ENCODE measurements around the gene UROC1.

DNA sequence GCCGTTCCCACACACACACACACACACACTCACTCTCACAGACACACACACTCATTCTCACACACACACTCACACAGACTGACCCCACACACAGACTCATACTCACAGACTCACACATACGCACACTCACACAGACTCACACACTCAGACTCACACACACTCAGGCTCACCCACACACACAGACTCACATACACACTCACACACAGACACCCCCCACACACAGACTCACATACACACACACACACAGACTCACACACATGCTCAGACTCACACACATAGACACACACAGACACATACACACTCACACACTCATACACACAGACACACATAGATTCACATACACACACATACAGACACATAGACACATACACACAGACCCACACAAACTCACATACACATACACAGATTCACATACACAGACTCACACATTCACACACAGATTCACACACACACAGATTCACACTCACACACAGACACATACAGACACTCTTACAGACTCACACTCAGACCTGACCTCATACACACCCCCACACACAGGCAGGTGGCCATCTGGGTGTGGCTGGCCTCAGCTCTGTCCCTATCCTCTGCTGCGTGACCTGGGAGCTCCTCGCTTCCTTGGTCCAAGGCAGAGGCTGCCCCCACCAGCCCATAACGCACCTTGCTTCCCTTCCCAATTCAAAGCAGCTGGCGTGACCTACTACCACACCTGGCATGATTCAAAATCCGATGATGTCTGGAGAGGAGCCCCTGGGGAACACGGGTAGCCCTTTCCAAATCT, 39.3 kb upstream of the UROC1 start:
- TF ChIP-seq, protein P1, sequence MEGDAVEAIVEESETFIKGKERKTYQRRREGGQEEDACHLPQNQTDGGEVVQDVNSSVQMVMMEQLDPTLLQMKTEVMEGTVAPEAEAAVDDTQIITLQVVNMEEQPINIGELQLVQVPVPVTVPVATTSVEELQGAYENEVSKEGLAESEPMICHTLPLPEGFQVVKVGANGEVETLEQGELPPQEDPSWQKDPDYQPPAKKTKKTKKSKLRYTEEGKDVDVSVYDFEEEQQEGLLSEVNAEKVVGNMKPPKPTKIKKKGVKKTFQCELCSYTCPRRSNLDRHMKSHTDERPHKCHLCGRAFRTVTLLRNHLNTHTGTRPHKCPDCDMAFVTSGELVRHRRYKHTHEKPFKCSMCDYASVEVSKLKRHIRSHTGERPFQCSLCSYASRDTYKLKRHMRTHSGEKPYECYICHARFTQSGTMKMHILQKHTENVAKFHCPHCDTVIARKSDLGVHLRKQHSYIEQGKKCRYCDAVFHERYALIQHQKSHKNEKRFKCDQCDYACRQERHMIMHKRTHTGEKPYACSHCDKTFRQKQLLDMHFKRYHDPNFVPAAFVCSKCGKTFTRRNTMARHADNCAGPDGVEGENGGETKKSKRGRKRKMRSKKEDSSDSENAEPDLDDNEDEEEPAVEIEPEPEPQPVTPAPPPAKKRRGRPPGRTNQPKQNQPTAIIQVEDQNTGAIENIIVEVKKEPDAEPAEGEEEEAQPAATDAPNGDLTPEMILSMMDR (IDR thresholded peaks at IDR 0.05): no peak
- no peak for TF ChIP-seq POLR2A (IDR thresholded peaks at IDR 0.05)

Data from body of pancreas (tissue), 4 donors.